ENCODE data around the gene SHMT2. TPM values are rescaled to one million over a fixed set of nuclear protein-coding genes. Genes with fewer than 3 reads are reported as not detected.

The SHMT2 gene
- total and polyA plus RNA-seq, 7 donors, result 24.6 to 100 (median 30.0) TPM

- TF ChIP-seq POLR2AphosphoS5 (IDR thresholded peaks at IDR 0.05) (no peak), CTCF (IDR thresholded peaks at IDR 0.05) (no peak), EP300 (IDR thresholded peaks at IDR 0.05) (no peak), POLR2A (IDR thresholded peaks at IDR 0.05) (no peak)
- no peak overlapping the region for H3K4me3 ChIP-seq
- intact Hi-C loops (cut with DNase I), result no loop called here
- H3K27ac ChIP-seq, result no peak overlapping the region
- H3K36me3 ChIP-seq, result peaks cover 66 to 91% (median 73%) of the 10 kb centered on the region in 4 donors
- DNase-seq, result no peak
- WGBS, 2 donors, result 81 to 83% methylated on average over 21 of the region's 21 CpGs
- H3K9me3 ChIP-seq, result no peaks in the 10 kb centered on the region
- peaks cover 0 to 12% (median 5%) of the 10 kb centered on the region in 4 donors for H3K4me1 ChIP-seq
- H3K27me3 ChIP-seq, result no peaks in the 10 kb centered on the region
Measured at GRCh38 chr12:57187222-57188089, 42.1 kb upstream of the SHMT2 start.

GRCh38 chr12:57188090-57188425 lies 41.5 kb upstream of the SHMT2 start:
- no peak for DNase-seq
- intact Hi-C loops (cut with DNase I), result no loop called here
- Histone ChIP-seq H3K36me3 (peaks cover 71 to 97% (median 79%) of the 10 kb centered on the region in 4 donors), H3K4me3 (no peak overlapping the region), H3K27ac (no peak overlapping the region), H3K4me1 (peaks cover 0 to 12% (median 5%) of the 10 kb centered on the region in 4 donors), H3K27me3 (no peaks in the 10 kb centered on the region), H3K9me3 (no peaks in the 10 kb centered on the region)
- TF ChIP-seq CTCF (IDR thresholded peaks at IDR 0.05) (no peak), EP300 (IDR thresholded peaks at IDR 0.05) (no peak), POLR2AphosphoS5 (IDR thresholded peaks at IDR 0.05) (no peak), POLR2A (IDR thresholded peaks at IDR 0.05) (no peak)
- 85 to 88% methylated on average over 8 of the region's 8 CpGs for WGBS, 2 donors

DNA sequence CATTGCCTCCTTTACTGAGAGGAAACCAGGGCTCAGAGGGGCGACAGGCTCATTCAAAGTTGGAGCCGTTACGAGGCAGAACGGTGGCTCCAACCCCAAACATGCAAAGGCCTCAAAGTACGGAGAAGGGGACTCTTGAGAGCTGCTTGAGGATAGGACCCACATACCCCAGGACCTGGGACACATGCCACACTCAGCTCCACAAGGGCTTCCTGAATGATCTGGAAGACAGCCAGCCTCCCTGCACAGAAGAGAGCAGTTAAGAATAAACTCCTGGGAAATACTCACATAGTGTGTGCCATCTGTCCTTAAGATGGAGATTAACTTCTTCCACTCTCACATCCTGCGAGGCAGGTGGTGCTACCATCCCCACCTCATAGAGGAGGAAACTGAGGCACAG lies 39.5 kb upstream of the SHMT2 start:
- Histone ChIP-seq H3K4me1 (peaks cover 0 to 12% (median 5%) of the 10 kb centered on the region in 4 donors), H3K36me3 (peaks cover 75 to 99% (median 82%) of the 10 kb centered on the region in 4 donors), H3K27ac (no peak overlapping the region), H3K4me3 (no peak overlapping the region), H3K9me3 (no peaks in the 10 kb centered on the region), H3K27me3 (no peaks in the 10 kb centered on the region)
- 80 to 90% methylated on average over 6 of the region's 6 CpGs for WGBS, 2 donors
- TF ChIP-seq POLR2AphosphoS5 (IDR thresholded peaks at IDR 0.05) (no peak), CTCF (IDR thresholded peaks at IDR 0.05) (no peak), POLR2A (IDR thresholded peaks at IDR 0.05) (no peak), EP300 (IDR thresholded peaks at IDR 0.05) (no peak)
- DNase-seq, result no peak
- intact Hi-C loops (cut with DNase I), result no loop called here

- no peak overlapping the region for H3K4me3 ChIP-seq
- TF ChIP-seq POLR2AphosphoS5 (IDR thresholded peaks at IDR 0.05) (no peak), EP300 (IDR thresholded peaks at IDR 0.05) (no peak), POLR2A (IDR thresholded peaks at IDR 0.05) (no peak), CTCF (IDR thresholded peaks at IDR 0.05) (no peak)
- intact Hi-C loops (cut with DNase I), result no loop called here
- H3K27me3 ChIP-seq, result no peaks in the 10 kb centered on the region
- WGBS, 2 donors, result 96 to 97% methylated on average over 23 of the region's 23 CpGs
- H3K9me3 ChIP-seq, result no peaks in the 10 kb centered on the region
- no peak overlapping the region for H3K27ac ChIP-seq
- H3K4me1 ChIP-seq, result peaks cover 0 to 12% (median 5%) of the 10 kb centered on the region in 4 donors
- peaks cover 74 to 99% (median 83%) of the 10 kb centered on the region in 4 donors for H3K36me3 ChIP-seq
- no peak for DNase-seq
Measured at GRCh38 chr12:57190821-57191220, 38.7 kb upstream of the SHMT2 start.
